NT2/D1 (cell line): ENCODE measurements around the gene MRPL11.

Experiments used
- SUZ12 ChIP-seq: IDR thresholded peaks from 2 replicates; pipeline ENCODE4 v1.6.1; 2011; ENCODE audit not compliant: insufficient read length, insufficient read depth; ENCODE audit errors: extremely low read depth
- YY1 ChIP-seq: IDR thresholded peaks from 2 replicates; pipeline ENCODE4 v1.6.1; 2011; ENCODE audit not compliant: insufficient read length, insufficient read depth
- ZNF274 ChIP-seq: IDR thresholded peaks from 2 replicates; pipeline ENCODE4 v1.6.1; 2011; ENCODE audit warnings: mild to moderate bottlenecking, low read depth, low read length

DNA sequence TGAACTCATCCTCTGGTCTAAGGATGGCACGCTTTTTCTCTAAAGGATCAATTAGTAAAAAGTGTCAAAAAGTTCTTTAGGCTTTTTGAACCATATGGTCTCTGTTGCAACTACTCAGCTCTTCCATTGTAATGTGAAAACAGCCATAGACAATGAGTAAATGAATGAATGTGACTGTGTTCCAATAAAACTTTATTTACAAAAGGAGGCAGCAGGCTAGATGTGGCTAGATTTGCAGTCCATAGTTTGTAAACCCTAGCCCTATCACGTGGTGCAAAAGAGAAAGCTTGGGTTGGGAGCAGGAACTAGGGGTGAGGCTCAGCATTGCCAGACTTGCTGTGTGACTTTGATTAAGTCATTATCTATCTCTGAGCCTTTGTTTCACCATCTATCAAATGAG lies 23.2 kb downstream of the MRPL11 start:
- no peak for TF ChIP-seq SUZ12
- no peak for TF ChIP-seq YY1
- no peak for TF ChIP-seq ZNF274
